Endothelial cell of umbilical vein (primary cell): ENCODE measurements around the gene SLC25A26.

Experiments used
- EZH2 ChIP-seq: IDR thresholded peaks from 2 replicates; pipeline ENCODE4 v1.6.1; 2012; ENCODE audit warnings: borderline replicate concordance, low read depth, mild to moderate bottlenecking, moderate library complexity, low read length, inconsistent platforms; ENCODE audit not compliant: severe bottlenecking
- JUN ChIP-seq: IDR thresholded peaks from 2 replicates; pipeline ENCODE4 v1.6.1; 2011; ENCODE audit warnings: borderline replicate concordance, low read depth; ENCODE audit not compliant: insufficient read length, insufficient read depth
- MYC ChIP-seq: IDR thresholded peaks from one replicate; pipeline ENCODE4 v1.6.1; 2011; ENCODE audit warnings: mild to moderate bottlenecking, low read depth, low read length
- POLR2A ChIP-seq: IDR thresholded peaks from 2 replicates; pipeline ENCODE4 v1.6.1; 2012; ENCODE audit warnings: low read depth, mild to moderate bottlenecking, control low read depth, low read length
- POLR2AphosphoS5 ChIP-seq: IDR thresholded peaks from 2 replicates; pipeline ENCODE4 v1.6.1; 2012; ENCODE audit warnings: low read depth, mild to moderate bottlenecking, control low read depth, low read length, moderate library complexity; ENCODE audit not compliant: insufficient read depth
- TF ChIP-seq, protein P1 (sequence below), 2 donors: IDR thresholded peaks; 1 replicate in 1 of 2; 2 replicates in 1 of 2; pipeline ENCODE4 v1.5.1; 2011; ENCODE audit warnings: low read length in 2 of 2, mild to moderate bottlenecking in 2 of 2, moderate library complexity in 2 of 2, control low read depth in 1 of 2, inconsistent platforms in 1 of 2, low read depth in 1 of 2; ENCODE audit not compliant: insufficient read depth in 1 of 2; ENCODE audit errors: extremely low read depth in 1 of 2

- TF ChIP-seq MYC = no peak
- TF ChIP-seq, protein P1, sequence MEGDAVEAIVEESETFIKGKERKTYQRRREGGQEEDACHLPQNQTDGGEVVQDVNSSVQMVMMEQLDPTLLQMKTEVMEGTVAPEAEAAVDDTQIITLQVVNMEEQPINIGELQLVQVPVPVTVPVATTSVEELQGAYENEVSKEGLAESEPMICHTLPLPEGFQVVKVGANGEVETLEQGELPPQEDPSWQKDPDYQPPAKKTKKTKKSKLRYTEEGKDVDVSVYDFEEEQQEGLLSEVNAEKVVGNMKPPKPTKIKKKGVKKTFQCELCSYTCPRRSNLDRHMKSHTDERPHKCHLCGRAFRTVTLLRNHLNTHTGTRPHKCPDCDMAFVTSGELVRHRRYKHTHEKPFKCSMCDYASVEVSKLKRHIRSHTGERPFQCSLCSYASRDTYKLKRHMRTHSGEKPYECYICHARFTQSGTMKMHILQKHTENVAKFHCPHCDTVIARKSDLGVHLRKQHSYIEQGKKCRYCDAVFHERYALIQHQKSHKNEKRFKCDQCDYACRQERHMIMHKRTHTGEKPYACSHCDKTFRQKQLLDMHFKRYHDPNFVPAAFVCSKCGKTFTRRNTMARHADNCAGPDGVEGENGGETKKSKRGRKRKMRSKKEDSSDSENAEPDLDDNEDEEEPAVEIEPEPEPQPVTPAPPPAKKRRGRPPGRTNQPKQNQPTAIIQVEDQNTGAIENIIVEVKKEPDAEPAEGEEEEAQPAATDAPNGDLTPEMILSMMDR (IDR thresholded peaks at IDR 0.05; ENCODE audit: extremely low read depth in 1 of 2, insufficient read depth in 1 of 2, low read depth in 1 of 2, low read length in 2 of 2) = no peak
- no peak for TF ChIP-seq POLR2A
- no peak for TF ChIP-seq POLR2AphosphoS5
- no peak for TF ChIP-seq EZH2
- TF ChIP-seq JUN = no peak
Measured at GRCh38 chr3:66259566-66260255, 38.9 kb downstream of the SLC25A26 start.
